Erythroblast (primary cell): ENCODE data around the gene MARCHF9.

Source experiments
- GATA1 ChIP-seq: IDR thresholded peaks from 2 replicates; pipeline ENCODE4 v1.6.1; 2011; ENCODE audit warnings: low read depth, mild to moderate bottlenecking, control low read depth, low read length, moderate library complexity
- POLR2A ChIP-seq: IDR thresholded peaks from 2 replicates; pipeline ENCODE4 v1.6.1; 2011; ENCODE audit warnings: mild to moderate bottlenecking, low read length

GRCh38 chr12:57730336-57731067, 24.4 kb upstream of the MARCHF9 start:
- TF ChIP-seq POLR2A (no peak), GATA1 (no peak)
